Measurements from ENCODE around the gene NTNG2.

The NTNG2 gene

GRCh38 chr9:132235894-132236661, 74.2 kb downstream of the NTNG2 start:
- H4K20me1 ChIP-seq = no peaks in the 10 kb centered on the region; the same call in 1 of the 2 replicates
- no peaks in the 10 kb centered on the region for H3K9me3 ChIP-seq
- peak overlapping the region; percentile 64 for H3K4me2 ChIP-seq
- H3K4me1 ChIP-seq = peaks cover 66% of the 10 kb centered on the region
- H3K27ac ChIP-seq = no peak overlapping the region
- TF ChIP-seq Cebpa-rat (IDR thresholded peaks at IDR 0.05) = no peak
- H3K27me3 ChIP-seq = no peaks in the 10 kb centered on the region
- H3K9ac ChIP-seq = no peak overlapping the region
- no peaks in the 10 kb centered on the region for H3K36me3 ChIP-seq
- H3K4me3 ChIP-seq = no peak overlapping the region

GRCh38 chr9:132236662-132237311, 74.9 kb downstream of the NTNG2 start:
- H3K4me2 ChIP-seq = peak overlapping the region; percentile 64
- no peak for TF ChIP-seq Cebpa-rat (IDR thresholded peaks at IDR 0.05)
- no peaks in the 10 kb centered on the region for H3K27me3 ChIP-seq
- no peaks in the 10 kb centered on the region for H3K9me3 ChIP-seq
- peak overlapping the region; percentile 8; the same call in 1 of the 2 replicates for H3K9ac ChIP-seq
- peaks cover 66% of the 10 kb centered on the region for H3K4me1 ChIP-seq
- no peaks in the 10 kb centered on the region for H3K36me3 ChIP-seq
- no peaks in the 10 kb centered on the region; the same call in 1 of the 2 replicates for H4K20me1 ChIP-seq
- H3K4me3 ChIP-seq = no peak overlapping the region
- H3K27ac ChIP-seq = peak overlapping the region; percentile 0; the same call in 1 of the 2 replicates

- TF ChIP-seq Cebpa-rat (IDR thresholded peaks at IDR 0.05) = no peak
- Histone ChIP-seq H3K27me3 (no peaks in the 10 kb centered on the region), H3K9ac (no peak overlapping the region; the same call in 1 of the 2 replicates), H3K4me3 (no peak overlapping the region), H4K20me1 (no peaks in the 10 kb centered on the region; the same call in 1 of the 2 replicates), H3K9me3 (no peaks in the 10 kb centered on the region), H3K36me3 (no peaks in the 10 kb centered on the region), H3K4me1 (peaks cover 60% of the 10 kb centered on the region), H3K27ac (peak overlapping the region; percentile 0; the same call in 1 of the 2 replicates), H3K4me2 (peak overlapping the region; percentile 64)
Observed at GRCh38 chr9:132237481-132237880, 75.6 kb downstream of the NTNG2 start.

- Histone ChIP-seq H3K9me3 (no peaks in the 10 kb centered on the region), H3K4me2 (peak overlapping the region; percentile 98), H3K9ac (no peak overlapping the region), H3K4me1 (peaks cover 60% of the 10 kb centered on the region), H3K27me3 (no peaks in the 10 kb centered on the region), H3K4me3 (no peak overlapping the region), H3K27ac (no peak overlapping the region; the same call in 1 of the 2 replicates), H3K36me3 (no peaks in the 10 kb centered on the region), H4K20me1 (no peaks in the 10 kb centered on the region)
- no peak for TF ChIP-seq Cebpa-rat (IDR thresholded peaks at IDR 0.05)
Observed at GRCh38 chr9:132238026-132238972, 76.4 kb downstream of the NTNG2 start.

GRCh38 chr9:132238992-132239391, 77.1 kb downstream of the NTNG2 start:
- Histone ChIP-seq H3K27me3 (no peaks in the 10 kb centered on the region), H3K9ac (no peak overlapping the region), H3K4me1 (peaks cover 67% of the 10 kb centered on the region), H3K4me3 (no peak overlapping the region), H3K9me3 (no peaks in the 10 kb centered on the region), H3K27ac (peak overlapping the region; percentile 87; the same call in 1 of the 2 replicates), H3K4me2 (peak overlapping the region; percentile 98), H4K20me1 (no peaks in the 10 kb centered on the region), H3K36me3 (no peaks in the 10 kb centered on the region)
- TF ChIP-seq Cebpa-rat (IDR thresholded peaks at IDR 0.05) = no peak

- H4K20me1 ChIP-seq = no peaks in the 10 kb centered on the region
- TF ChIP-seq Cebpa-rat (IDR thresholded peaks at IDR 0.05) = no peak
- H3K4me1 ChIP-seq = peaks cover 73% of the 10 kb centered on the region
- peak overlapping the region; percentile 87; the same call in 1 of the 2 replicates for H3K27ac ChIP-seq
- H3K9ac ChIP-seq = no peak overlapping the region; the same call in 1 of the 2 replicates
- no peaks in the 10 kb centered on the region for H3K9me3 ChIP-seq
- H3K27me3 ChIP-seq = no peaks in the 10 kb centered on the region
- peak overlapping the region; percentile 98 for H3K4me2 ChIP-seq
- H3K4me3 ChIP-seq = peak overlapping the region; percentile 68; the same call in 1 of the 2 replicates
- H3K36me3 ChIP-seq = no peaks in the 10 kb centered on the region
Observed at GRCh38 chr9:132239518-132239917, 77.7 kb downstream of the NTNG2 start.

GRCh38 chr9:132239999-132240840, 78.4 kb downstream of the NTNG2 start:
- no peaks in the 10 kb centered on the region for H3K27me3 ChIP-seq
- peaks cover 80% of the 10 kb centered on the region for H3K4me1 ChIP-seq

GRCh38 chr9:132240841-132241482, 79.1 kb downstream of the NTNG2 start:
- Histone ChIP-seq H4K20me1 (no peaks in the 10 kb centered on the region), H3K27me3 (no peaks in the 10 kb centered on the region), H3K9ac (peak overlapping the region; percentile 86), H3K27ac (peak overlapping the region; percentile 91), H3K4me1 (peaks cover 82% of the 10 kb centered on the region), H3K4me2 (peak overlapping the region; percentile 99), H3K36me3 (no peaks in the 10 kb centered on the region), H3K9me3 (no peaks in the 10 kb centered on the region), H3K4me3 (peak overlapping the region; percentile 79)
- no peak for TF ChIP-seq Cebpa-rat (IDR thresholded peaks at IDR 0.05)

More at GRCh38 chr9:132239999-132240840, 78.4 kb downstream of the NTNG2 start:
- Histone ChIP-seq H3K27ac (peak overlapping the region; percentile 87), H3K9me3 (no peaks in the 10 kb centered on the region), H3K9ac (peak overlapping the region; percentile 81), H3K4me2 (peak overlapping the region; percentile 98), H4K20me1 (no peaks in the 10 kb centered on the region), H3K4me3 (peak overlapping the region; percentile 68), H3K36me3 (no peaks in the 10 kb centered on the region)
- no peak for TF ChIP-seq Cebpa-rat (IDR thresholded peaks at IDR 0.05)
